A549 (cell line): Measurements from ENCODE around the gene DHDH.

Source experiments
- E2F6 ChIP-seq: IDR thresholded peaks from 2 replicates; pipeline ENCODE4 v1.6.1; 2012; ENCODE audit warnings: low read depth, borderline replicate concordance
- EP300 ChIP-seq, 2 experiments: fragments of >200 bp; sonication (Bioruptor Twin); formaldehyde crosslinking; IDR thresholded peaks; 2 replicates in 1 of 2; 3 replicates in 1 of 2; pipeline ENCODE4 v1.6.1; 2016 to 2017
- JUN ChIP-seq, 2 experiments: fragments of >200 bp; sonication (Bioruptor Twin); formaldehyde crosslinking; IDR thresholded peaks; 2 replicates in 1 of 2; 3 replicates in 1 of 2; pipeline ENCODE4 v1.6.1; 2016 to 2017
- NFE2L2 ChIP-seq: fragments of 150-350 bp; conservative IDR thresholded peaks from 2 replicates; pipeline ENCODE4 v1.6.1; 2014; ENCODE audit warnings: low read length
- PHF8 ChIP-seq: fragments of 200-600 bp; sonication (generic); IDR thresholded peaks from 2 replicates; pipeline ENCODE4 v1.6.1; 2016; ENCODE audit warnings: low read depth, mild to moderate bottlenecking, antibody characterized with exemption, moderate library complexity, borderline replicate concordance
- POLR2A ChIP-seq: IDR thresholded peaks from 2 replicates; pipeline ENCODE4 v1.6.1; 2012; ENCODE audit warnings: mild to moderate bottlenecking, low read length
- RCOR1 ChIP-seq: fragments of 150-350 bp; IDR thresholded peaks from 2 replicates; pipeline ENCODE4 v1.6.1; 2014; ENCODE audit warnings: antibody characterized with exemption, low read length, low read depth
- SREBF2 ChIP-seq: fragments of 450-650 bp; IDR thresholded peaks from 2 replicates; pipeline ENCODE4 v1.6.1; 2014; ENCODE audit warnings: mild to moderate bottlenecking, moderate library complexity
- USF2 ChIP-seq: fragments of 450-650 bp; IDR thresholded peaks from 2 replicates; pipeline ENCODE4 v1.6.1; 2014; ENCODE audit warnings: antibody characterized with exemption
- TF ChIP-seq, protein P1 (sequence below): fragments of >200 bp; sonication (Bioruptor Twin); formaldehyde crosslinking; IDR thresholded peaks from 3 replicates; pipeline ENCODE4 v1.5.1; 2016
- TF ChIP-seq, protein P2 (sequence below): IDR thresholded peaks from 2 replicates; pipeline ENCODE4 v1.6.1; 2012

DNA sequence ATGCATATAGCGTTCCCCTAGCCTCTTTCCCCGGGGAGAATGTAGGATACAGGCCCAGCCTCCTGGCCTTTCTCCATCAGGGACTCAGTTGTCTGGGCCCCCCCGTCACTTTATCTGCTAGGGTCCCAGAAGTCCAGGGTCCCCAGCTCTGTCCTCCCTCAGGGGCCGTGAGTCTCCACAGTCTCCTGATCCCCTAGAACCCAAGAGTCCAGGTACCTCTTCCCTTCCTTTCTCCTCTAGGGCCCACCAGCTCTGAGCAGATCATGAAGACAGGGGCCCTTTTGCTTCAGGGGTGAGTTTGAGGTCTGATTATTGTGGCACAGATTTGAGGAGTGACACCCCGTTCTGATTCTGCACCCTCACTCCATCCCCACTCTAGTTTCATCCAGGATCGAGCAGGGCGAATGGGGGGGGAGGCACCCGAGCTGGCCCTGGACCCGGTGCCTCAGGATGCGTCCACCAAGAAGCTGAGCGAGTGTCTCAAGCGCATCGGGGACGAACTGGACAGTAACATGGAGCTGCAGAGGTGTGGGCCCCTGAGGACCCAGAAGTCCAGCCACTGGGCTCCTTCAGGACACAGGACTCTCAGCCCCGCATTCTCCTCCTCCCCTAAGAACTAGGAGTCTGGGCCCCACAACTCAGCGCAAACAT is 21.9 kb downstream of the DHDH start:
- no peak for TF ChIP-seq USF2
- TF ChIP-seq RCOR1 = no peak
- no peak for TF ChIP-seq NFE2L2
- no peak for TF ChIP-seq SREBF2
- no peak for TF ChIP-seq EP300 (IDR thresholded peaks at IDR 0.05)
- no peak for TF ChIP-seq JUN (IDR thresholded peaks at IDR 0.05)
- TF ChIP-seq E2F6 = no peak
- TF ChIP-seq, protein P1, sequence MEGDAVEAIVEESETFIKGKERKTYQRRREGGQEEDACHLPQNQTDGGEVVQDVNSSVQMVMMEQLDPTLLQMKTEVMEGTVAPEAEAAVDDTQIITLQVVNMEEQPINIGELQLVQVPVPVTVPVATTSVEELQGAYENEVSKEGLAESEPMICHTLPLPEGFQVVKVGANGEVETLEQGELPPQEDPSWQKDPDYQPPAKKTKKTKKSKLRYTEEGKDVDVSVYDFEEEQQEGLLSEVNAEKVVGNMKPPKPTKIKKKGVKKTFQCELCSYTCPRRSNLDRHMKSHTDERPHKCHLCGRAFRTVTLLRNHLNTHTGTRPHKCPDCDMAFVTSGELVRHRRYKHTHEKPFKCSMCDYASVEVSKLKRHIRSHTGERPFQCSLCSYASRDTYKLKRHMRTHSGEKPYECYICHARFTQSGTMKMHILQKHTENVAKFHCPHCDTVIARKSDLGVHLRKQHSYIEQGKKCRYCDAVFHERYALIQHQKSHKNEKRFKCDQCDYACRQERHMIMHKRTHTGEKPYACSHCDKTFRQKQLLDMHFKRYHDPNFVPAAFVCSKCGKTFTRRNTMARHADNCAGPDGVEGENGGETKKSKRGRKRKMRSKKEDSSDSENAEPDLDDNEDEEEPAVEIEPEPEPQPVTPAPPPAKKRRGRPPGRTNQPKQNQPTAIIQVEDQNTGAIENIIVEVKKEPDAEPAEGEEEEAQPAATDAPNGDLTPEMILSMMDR = no peak
- no peak; the same call in 1 of the 2 replicates for TF ChIP-seq POLR2A
- TF ChIP-seq, protein P2, sequence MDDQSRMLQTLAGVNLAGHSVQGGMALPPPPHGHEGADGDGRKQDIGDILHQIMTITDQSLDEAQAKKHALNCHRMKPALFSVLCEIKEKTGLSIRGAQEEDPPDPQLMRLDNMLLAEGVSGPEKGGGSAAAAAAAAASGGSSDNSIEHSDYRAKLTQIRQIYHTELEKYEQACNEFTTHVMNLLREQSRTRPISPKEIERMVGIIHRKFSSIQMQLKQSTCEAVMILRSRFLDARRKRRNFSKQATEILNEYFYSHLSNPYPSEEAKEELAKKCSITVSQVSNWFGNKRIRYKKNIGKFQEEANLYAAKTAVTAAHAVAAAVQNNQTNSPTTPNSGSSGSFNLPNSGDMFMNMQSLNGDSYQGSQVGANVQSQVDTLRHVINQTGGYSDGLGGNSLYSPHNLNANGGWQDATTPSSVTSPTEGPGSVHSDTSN = no peak
- TF ChIP-seq PHF8 = no peak
